Esophagus muscularis mucosa (tissue), 4 donors: Measurements from ENCODE around the gene TLR6. TPM values are rescaled to one million over a fixed set of nuclear protein-coding genes. Genes with fewer than 3 reads are reported as not detected.
A peak's percentile ranks its signal among the peaks of the same experiment; 100 is the strongest.

Experiments
- DNase-seq: peaks from one replicate; pipeline ENCODE4 v3.0.0-alpha.2; 2017; ENCODE audit errors: extremely low spot score
- H3K27ac ChIP-seq, 4 donors: fragments of 200-600 bp; sonication (generic); replicated peaks in 1 of 4; 1 replicate in 3 of 4; 2 replicates in 1 of 4; pipeline ENCODE4 v1.5.1; 2016 to 2019; ENCODE audit warnings: mild to moderate bottlenecking in 1 of 4
- H3K27me3 ChIP-seq, 4 donors: fragments of 200-600 bp; sonication (generic); one replicate each; pipeline versions ENCODE4 v1.5.1 to v1.6.0; 2016 to 2019
- H3K36me3 ChIP-seq, 4 donors: fragments of 200-600 bp; sonication (generic); one replicate each; pipeline ENCODE4 v1.5.1; 2016 to 2019
- H3K4me1 ChIP-seq, 4 donors: fragments of 200-600 bp; sonication (generic); one replicate each; pipeline ENCODE4 v1.5.1; 2016 to 2019
- H3K4me3 ChIP-seq, 4 donors: fragments of 200-600 bp; sonication (generic); 1 replicate in 2 of 4; 2 replicates in 2 of 4; pipeline ENCODE4 v1.5.1; 2016 to 2019; ENCODE audit warnings: mild to moderate bottlenecking in 4 of 4, moderate library complexity in 1 of 4
- H3K9me3 ChIP-seq, 4 donors: fragments of 200-600 bp; sonication (generic); 1 replicate in 3 of 4; 2 replicates in 1 of 4; pipeline ENCODE4 v1.5.1; 2016 to 2019
- EP300 ChIP-seq: sonication (generic); formaldehyde crosslinking; IDR thresholded peaks from one replicate; pipeline ENCODE4 v1.6.1; 2017; ENCODE audit warnings: antibody characterized with exemption
- POLR2A ChIP-seq: fragments of 450-650 bp; IDR thresholded peaks from one replicate; pipeline ENCODE4 v1.6.1; 2017; ENCODE audit warnings: antibody characterized with exemption, moderate library complexity, mild to moderate bottlenecking, low read depth
- POLR2AphosphoS5 ChIP-seq, 2 donors: sonication (generic); formaldehyde crosslinking; IDR thresholded peaks; one replicate each; pipeline ENCODE4 v1.6.1; 2017; ENCODE audit warnings: antibody characterized with exemption in 2 of 2
- WGBS: methylation state at CpG from one replicate; pipeline ENCODE4 v1.1.5; 2018; 5-methylcytosine and 5-hydroxymethylcytosine counted together
- intact Hi-C: fragments of 100-400 bp; cut with DNase I; formaldehyde crosslinking; loops from one replicate; pipeline ENCODE4 v1.15.1; 2023
- total RNA-seq, 4 donors: library from RNA; depleted of rRNA; stranded (reverse); fragments of >200 nt; gene quantifications; one replicate each; pipeline versions ENCODE4 v1.1.0 to v1.2.1, GENCODE V29; 2016
- TF ChIP-seq, protein P1 (sequence below), 3 experiments: fragments of 200-600 bp in 2 of 3; fragments of 450-650 bp in 1 of 3; sonication (generic) in 2 of 3; IDR thresholded peaks; one replicate each; pipeline ENCODE4 v1.5.1; 2017 to 2019; ENCODE audit warnings: antibody characterized with exemption in 3 of 3, mild to moderate bottlenecking in 2 of 3, moderate library complexity in 1 of 3

TLR6 gene
- total RNA-seq, 4 donors from 2014 or later = 1.1 to 1.8 (median 1.7) TPM

DNA sequence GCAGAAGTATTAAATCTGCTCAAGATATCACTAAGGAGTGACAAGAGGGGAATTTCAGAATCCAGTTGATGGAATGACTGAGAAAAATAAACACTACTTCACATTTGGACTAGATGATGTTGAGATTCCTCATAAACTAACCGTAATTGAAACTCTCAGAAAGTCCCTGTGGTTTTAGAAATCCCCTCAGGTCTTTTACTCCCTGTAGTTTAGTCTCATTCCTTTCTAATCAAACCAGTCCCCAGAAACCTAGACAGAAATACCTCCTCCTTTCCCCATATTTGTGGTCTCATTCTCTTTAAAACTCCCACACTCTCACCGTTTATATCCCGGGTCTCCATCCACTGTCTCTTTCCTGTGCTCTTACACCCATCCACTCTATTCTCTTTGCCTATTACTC, 37.0 kb downstream of the TLR6 start:
- H3K36me3 ChIP-seq = no peaks in the 10 kb centered on the region
- H3K9me3 ChIP-seq = peaks cover 0 to 7% (median 0%) of the 10 kb centered on the region in 4 donors
- DNase-seq = no peak
- 59% methylated on average over 3 of the region's 3 CpGs for WGBS
- H3K27me3 ChIP-seq = no peaks in the 10 kb centered on the region
- peaks cover 0 to 3% (median 0%) of the 10 kb centered on the region in 4 donors for H3K4me1 ChIP-seq
- no peak for TF ChIP-seq POLR2AphosphoS5 (IDR thresholded peaks at IDR 0.05)
- no peak for TF ChIP-seq EP300
- TF ChIP-seq, protein P1, sequence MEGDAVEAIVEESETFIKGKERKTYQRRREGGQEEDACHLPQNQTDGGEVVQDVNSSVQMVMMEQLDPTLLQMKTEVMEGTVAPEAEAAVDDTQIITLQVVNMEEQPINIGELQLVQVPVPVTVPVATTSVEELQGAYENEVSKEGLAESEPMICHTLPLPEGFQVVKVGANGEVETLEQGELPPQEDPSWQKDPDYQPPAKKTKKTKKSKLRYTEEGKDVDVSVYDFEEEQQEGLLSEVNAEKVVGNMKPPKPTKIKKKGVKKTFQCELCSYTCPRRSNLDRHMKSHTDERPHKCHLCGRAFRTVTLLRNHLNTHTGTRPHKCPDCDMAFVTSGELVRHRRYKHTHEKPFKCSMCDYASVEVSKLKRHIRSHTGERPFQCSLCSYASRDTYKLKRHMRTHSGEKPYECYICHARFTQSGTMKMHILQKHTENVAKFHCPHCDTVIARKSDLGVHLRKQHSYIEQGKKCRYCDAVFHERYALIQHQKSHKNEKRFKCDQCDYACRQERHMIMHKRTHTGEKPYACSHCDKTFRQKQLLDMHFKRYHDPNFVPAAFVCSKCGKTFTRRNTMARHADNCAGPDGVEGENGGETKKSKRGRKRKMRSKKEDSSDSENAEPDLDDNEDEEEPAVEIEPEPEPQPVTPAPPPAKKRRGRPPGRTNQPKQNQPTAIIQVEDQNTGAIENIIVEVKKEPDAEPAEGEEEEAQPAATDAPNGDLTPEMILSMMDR (IDR thresholded peaks at IDR 0.05) = no peak
- no peak for TF ChIP-seq POLR2A
- no peak overlapping the region for H3K27ac ChIP-seq
- intact Hi-C loops = no loop called here
- no peak overlapping the region for H3K4me3 ChIP-seq

DNA sequence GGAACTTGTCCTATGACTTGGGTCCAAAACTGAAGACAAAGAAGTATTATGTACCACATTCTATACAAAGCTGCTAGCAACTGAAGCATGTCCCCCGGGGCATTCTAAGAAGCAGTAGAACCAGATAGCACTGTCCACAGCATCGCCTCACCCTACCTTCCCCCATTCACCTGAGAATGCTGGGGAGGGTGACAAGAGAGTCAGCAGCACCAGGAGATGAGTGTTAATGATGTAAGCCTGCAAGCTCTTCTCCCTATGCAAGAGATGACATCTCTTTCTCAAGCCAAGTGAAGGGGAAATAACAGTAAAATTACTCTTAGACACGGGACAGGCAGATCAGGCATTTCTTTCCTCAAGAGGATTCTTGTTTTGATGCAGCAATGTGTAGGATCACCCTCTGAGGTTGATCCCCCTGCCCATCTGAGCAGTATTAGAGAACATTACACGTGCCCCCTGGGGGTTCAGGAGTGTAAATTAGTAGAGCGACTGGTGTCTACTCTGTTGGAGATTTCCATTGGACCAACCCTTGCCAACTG, 38.1 kb downstream of the TLR6 start:
- H3K9me3 ChIP-seq = peaks cover 0 to 7% (median 0%) of the 10 kb centered on the region in 4 donors
- TF ChIP-seq, protein P1 (IDR thresholded peaks at IDR 0.05) = no peak
- intact Hi-C loops = no loop called here
- no peak overlapping the region for H3K27ac ChIP-seq
- DNase-seq = no peak
- H3K36me3 ChIP-seq = no peaks in the 10 kb centered on the region
- 85% methylated on average over 5 of the region's 5 CpGs for WGBS
- H3K27me3 ChIP-seq = no peaks in the 10 kb centered on the region
- H3K4me3 ChIP-seq = no peak overlapping the region
- peaks cover 0 to 3% (median 0%) of the 10 kb centered on the region in 4 donors for H3K4me1 ChIP-seq

DNA sequence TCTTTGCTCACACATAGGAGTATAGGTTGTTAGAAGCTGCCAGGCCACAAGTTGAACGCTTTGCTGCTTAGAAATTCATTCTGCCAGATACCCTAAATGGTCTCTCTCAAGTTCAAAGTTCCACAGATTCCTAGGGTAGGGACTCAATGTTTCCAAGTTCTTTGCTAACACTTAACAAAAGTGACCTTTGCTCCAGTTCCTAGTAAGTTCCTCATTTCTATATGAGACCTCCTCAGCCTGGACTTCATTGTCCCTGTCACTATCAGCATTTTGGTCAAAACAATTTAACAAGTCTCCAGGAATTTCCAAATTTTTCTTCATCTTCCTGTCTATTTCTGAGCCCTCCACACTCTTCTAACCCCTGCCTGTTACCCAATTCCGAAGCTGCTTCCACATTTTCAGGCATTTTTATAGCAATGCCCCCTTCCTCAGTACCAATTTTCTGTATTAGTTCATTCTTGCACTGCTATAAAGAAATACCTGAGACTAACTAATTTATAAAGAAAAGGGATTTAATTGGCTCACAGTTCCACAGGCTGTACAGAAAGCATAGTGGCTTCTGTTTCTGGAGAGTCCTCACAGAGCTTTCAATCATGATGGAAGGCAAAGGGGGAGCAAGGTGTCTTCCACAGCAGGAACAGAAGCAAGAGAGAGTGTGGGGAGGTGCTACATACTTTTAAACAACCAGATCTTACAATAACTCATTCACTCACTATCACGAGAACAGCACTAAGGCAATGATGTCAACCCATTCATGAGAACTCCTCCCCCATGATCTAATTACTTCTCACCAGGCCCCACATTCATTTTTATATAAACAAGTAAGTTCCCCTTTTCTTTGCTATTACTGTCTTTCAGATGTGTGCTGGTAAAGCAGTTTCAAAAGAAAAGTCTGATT, 40.5 kb downstream of the TLR6 start:
- intact Hi-C loops = no loop called here
- Histone ChIP-seq H3K27ac (peak overlapping the region in 2 of 4 donors; percentile 17 to 31), H3K9me3 (peaks cover 0 to 7% (median 0%) of the 10 kb centered on the region in 4 donors), H3K4me3 (no peak overlapping the region), H3K27me3 (no peaks in the 10 kb centered on the region), H3K36me3 (no peaks in the 10 kb centered on the region), H3K4me1 (peaks cover 0 to 3% (median 0%) of the 10 kb centered on the region in 4 donors)
- no peak for DNase-seq
- TF ChIP-seq POLR2A (no peak), EP300 (no peak), POLR2AphosphoS5 (IDR thresholded peaks at IDR 0.05) (peak in 1 of 2 donors; percentile 39)
- TF ChIP-seq, protein P1 (IDR thresholded peaks at IDR 0.05) = no peak
- WGBS = 59% methylated on average over 3 of the region's 3 CpGs

DNA sequence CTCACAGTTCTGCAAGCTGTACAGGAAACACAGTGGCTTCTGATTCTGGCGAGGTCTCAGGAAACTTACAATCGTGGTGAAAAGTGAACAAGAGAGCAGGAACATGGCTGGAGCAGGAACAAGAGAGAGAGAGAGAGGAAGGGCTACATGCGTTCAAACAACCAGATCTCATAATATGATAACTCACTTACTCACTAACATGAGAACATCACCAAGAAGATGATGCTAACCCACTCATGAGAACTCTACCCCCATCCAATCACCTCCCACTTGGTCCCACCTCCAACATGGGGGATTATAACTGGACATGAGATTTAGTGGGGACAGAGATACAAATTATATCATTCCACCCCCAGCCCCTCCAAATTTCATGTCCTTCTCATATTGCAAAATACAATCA, 42.2 kb downstream of the TLR6 start:
- H3K9me3 ChIP-seq = peaks cover 0 to 7% (median 0%) of the 10 kb centered on the region in 4 donors
- H3K4me1 ChIP-seq = peaks cover 0 to 3% (median 0%) of the 10 kb centered on the region in 4 donors
- no peak overlapping the region for H3K27ac ChIP-seq
- DNase-seq = no peak
- H3K27me3 ChIP-seq = no peaks in the 10 kb centered on the region
- no peak overlapping the region for H3K4me3 ChIP-seq
- intact Hi-C loops = no loop called here
- 64% methylated on average over 3 of the region's 3 CpGs for WGBS
- TF ChIP-seq EP300 (no peak), POLR2A (no peak), POLR2AphosphoS5 (IDR thresholded peaks at IDR 0.05) (no peak)
- TF ChIP-seq, protein P1 (IDR thresholded peaks at IDR 0.05) = no peak
- no peaks in the 10 kb centered on the region for H3K36me3 ChIP-seq
